ENCODE data around the gene FOXP1.

FOXP1 gene

DNA sequence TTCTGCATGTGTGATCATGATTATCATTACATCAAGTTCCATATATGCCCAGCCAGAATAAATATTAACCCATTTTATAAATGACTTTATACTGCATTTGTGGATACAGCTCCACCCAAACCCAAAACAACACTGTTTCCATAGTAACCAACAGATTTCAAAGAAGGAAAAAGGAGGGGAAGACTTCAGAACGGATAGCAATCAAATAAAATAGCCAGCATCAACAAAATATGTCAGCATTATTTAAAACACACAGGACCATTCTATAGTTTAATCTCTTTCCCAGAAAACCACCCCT is 114.4 kb downstream of the FOXP1 start:
- DNase-seq: no peak

DNA sequence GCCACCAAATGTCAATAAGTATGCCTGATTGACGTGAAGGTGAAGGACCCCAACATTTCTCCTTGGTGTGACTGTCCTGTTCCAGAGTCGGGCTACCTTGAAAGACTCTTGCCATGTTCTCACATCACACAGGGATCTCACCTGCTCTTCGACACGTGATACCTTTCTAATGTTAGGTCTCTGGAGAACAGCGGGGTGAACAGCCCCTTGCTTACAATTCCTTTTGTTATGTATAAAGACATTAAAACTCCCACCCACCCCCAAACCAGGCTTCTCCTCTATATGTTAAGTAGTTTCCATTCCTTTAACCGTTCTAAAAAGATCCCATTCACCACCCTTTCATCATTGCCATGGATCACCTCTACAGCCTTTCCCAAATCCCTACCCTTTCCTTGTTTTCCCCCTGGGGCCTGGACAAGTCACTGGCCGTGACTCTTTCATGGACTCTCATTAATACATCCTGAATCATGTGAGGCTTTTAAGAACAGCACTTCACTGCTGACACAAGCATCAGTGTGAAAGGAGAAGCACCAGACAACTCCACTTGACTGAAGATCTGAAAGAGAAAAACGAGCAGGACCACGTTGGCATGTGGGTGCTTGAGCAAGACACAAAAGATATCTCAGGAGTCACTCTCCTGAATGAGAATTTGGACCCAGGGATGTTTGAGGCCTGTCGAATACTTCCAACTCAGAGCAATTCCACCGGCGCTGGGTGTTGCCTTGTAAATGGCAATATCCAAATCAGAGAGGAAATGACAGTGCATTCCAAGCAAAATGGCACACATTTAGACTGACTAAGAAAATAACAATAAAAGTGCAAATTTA is 115.0 kb downstream of the FOXP1 start:
- no peak for DNase-seq

DNA sequence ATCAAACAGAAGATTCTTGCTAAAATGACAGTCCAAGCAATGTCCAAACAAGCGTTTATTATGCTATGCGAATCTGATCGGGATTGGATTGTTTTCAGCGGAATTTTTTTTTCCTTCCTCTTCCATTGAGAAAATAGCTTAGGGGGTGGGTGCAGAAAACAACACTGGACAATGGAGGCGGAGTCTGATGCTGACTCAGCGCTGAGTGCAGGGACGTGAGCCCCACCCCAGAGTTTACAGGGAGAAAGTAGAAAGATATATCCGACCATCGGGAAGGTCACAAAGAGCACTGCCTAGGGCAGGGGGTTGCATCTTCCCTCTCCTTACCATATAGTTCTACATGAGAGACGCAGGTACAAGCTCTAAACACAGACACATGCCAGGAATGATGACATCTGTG is 117.0 kb downstream of the FOXP1 start:
- DNase-seq: no peak

DNA sequence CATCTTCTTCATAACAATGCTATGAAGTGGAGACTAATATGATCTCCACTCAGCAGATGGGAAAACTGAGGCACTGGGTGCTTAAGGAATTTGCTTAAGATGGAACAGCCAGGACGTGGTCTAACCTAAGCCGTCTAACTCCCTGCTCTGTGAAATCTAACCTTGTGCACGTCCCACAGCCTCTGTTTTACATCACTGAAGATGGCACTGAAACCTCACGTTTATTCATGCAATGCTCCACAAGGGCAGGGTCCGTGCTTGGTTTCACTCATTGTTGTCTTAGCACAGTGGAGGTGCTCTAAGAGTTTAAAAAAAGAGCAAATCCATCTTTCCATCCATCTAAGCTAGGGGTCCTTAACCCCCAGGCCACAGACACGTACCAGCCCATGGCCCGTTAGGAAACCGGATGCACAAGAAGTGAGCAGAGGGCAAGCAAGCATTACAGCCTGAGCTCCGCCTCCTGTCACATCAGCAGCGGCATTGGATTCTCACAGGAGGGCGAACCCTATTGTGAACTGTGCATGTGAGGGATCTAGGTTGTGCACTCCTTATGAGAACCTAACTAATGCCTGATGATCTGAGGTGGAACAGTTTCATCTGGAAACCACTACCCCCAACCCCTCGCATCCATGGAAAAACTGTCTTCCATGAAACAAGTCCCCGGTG is 118.0 kb downstream of the FOXP1 start:
- no peak for DNase-seq

DNA sequence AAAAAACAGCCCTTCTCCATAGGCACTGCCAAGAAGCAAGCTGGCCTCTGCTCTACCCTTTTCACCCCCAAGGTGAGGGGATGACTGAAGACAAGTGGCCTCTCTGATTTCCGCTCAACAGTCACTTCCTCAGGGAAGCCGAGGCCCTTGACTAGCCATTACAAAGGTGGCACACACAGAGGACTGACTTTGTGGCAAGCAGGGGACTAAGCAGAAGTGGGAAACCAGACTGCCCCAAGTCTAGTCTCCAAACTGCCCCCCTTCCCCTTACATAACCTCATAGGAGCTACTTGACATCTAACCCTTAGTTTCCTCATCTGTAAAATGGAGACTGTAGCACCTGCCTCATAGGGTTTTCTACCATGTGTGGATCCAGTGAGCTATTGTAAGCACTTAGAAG is 118.9 kb downstream of the FOXP1 start:
- no peak for DNase-seq

DNA sequence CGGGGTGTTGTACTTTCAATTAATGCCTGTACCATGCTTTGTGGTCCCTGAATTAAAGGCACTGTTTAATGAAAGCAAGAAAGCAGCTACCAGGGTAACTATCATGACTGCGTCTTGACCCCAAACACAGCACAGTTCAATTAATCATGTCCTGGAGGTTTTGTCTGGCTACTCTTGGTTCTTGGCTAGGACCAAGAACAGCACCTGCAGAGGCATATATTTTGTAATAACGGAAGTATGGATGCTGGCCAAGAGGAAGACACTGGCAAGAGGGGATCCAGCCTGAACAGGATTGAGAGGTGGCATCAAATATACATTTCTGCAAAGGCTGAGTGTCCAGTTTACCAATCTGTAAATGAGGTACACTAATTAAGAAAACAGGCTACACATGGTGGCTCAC is 119.9 kb downstream of the FOXP1 start:
- DNase-seq: no peak

DNA sequence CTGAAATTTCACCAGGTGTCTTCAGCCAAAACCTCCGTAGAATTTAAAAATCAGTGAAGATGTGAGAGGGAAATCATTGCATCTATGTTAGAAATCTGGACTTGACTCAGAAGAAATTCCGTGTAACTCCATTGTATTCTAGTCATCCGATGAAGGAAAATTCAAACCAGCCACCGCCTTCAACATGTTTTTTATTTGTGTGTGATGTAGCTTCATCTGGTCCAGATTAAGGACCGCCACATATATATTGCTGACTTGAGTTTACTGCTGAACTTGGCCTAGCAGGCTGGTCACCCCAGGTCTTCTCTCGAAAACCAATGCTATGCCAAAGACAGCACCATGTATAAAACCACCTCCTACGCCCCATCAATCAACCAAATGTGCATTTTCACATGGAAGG is 120.9 kb downstream of the FOXP1 start:
- no peak for DNase-seq

DNA sequence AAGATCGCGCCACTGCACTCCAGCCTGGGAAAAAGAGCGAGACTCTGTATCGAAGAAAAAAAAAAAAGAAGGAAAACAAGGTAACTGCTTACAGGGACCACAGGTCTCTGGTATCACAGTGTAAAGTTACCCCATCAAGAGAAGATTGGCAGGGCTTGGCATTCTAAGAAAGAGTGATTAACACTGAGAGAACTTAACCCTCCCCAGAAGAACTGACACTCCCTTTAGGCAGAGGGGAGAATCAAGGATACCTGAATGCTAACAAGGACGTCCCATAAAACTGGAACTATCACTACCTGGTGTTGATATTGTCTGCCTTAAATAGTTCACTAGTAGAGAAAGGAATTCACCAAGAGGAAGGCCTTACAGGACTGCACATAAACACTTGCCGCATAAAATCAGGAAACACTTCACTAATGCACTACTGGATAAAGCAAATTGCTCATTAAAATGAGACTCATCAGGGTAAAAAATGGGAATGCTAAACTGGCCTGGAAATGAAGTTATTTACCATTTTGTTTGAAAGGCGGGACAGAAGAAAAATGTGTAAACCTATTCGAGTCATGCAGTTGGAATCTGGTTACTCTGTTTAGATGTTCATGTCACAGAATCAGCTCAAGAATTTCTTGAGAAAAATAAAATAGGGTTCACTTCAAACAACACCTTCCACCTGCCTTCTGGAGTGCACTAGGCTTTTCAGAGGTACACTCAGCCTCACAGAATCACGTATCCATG is 121.6 kb downstream of the FOXP1 start:
- no peak for DNase-seq

DNA sequence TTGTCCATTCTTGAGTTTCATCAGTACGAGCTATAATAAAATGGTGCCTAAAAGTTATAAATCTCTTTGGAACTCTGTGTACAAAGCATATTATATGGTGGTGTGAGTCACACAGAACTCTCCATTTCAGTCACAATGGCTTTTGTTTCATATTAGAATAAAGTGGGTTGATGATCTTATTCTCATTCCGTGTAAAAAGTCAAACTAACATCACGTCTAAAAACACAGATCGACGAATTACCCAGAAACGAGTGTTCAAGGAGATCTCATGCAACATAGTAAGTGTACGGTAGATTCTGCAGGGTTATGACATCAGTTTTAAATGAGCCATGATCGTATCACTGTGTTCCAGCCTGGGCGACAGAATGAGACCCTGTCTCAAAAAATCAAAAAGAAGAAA is 122.4 kb downstream of the FOXP1 start:
- DNase-seq: peak; percentile 68

DNA sequence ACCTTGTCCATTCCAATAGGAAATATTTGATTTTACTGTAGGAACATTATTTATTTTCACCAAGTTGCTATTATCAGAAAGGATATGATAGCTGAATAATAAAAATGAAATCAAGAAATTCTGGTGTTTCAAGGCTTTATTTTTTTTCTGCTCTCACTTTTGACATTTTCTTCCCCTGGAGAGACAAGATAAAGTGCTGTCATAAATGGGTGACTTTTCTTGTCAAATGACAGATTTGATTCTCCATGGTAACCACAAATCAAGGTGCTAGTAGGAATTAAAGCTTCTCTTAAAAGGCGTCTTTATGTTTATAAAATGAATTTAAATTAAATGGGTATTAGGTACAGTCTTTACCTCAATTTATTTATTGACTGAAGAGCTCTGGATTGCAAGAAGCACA is 124.6 kb downstream of the FOXP1 start:
- no peak for DNase-seq

DNA sequence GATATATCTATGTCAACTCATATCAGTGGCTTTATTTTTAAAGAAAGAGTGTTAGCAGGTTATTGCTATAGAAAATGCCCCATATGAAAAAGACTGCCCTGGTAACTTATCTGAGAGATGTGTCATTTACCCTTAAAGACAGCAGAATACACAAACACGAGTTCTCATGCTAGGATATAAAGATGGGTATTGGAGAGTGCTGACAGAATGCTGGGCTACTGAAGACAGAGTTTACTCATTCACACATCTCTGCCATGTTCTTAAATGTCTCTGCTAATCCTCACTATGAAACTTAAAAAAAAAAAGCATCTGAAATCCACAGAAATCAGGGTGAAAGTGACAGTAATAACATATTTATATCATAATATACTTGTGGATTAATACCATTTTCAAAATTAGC is 126.7 kb downstream of the FOXP1 start:
- DNase-seq: no peak

DNA sequence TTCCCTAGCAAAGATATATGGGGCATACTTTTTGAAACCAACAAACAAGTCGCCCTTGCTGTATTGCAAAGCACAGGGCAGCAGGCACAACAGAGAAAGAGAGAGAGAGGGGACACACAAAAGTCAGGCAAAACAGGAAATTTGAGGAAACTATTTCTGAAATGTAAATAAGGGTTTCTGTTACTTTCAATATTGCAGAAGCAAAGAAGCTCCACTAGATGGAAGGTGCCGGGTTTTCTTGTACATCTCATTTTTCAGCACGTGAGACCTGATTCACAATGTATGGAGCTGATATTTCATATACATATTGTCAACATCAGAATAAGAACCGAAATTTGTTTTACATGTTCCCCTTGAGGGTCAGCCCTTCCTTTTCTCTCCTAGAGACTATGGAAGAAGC is 127.4 kb downstream of the FOXP1 start:
- DNase-seq: no peak

DNA sequence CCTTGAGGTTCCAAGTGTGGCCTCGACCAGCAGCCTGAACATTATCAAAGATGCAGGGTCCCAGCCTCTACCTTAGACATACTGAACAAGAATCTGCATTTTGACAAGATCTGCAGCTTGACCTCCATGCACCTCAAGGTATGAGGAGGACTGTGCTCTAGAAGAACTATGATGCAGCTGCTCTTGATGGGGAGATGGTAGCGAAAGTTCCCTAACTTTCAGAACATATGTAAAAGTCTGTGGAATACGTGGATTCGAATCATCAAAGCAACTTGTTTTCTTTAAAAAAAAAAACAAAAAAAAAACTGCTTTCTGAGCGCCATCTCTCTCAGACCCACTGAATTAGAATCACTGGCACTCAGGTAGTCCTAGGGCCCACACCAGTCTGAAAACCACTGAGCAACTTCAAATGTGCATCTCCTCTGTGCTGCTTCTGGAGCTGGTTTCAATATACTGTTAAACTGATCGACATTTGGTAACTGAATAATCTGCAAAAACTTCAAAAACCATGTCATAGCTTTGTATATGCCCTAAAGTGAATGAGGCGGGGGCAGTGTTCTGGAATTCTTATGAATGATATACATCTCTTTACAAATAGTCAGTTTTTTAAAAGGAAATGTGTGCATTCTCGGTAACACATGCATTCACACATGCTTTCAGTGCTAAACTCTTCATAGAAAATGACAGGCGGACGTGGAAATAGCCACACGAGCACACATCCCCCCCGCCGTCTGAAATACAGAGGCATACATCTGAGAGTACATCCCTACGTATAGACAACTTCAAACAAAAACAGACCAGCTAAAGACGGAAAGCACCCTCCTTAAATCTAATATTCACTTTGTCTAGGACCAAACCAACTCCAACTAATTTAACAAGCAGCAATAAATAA is 128.8 kb downstream of the FOXP1 start:
- no peak for DNase-seq

DNA sequence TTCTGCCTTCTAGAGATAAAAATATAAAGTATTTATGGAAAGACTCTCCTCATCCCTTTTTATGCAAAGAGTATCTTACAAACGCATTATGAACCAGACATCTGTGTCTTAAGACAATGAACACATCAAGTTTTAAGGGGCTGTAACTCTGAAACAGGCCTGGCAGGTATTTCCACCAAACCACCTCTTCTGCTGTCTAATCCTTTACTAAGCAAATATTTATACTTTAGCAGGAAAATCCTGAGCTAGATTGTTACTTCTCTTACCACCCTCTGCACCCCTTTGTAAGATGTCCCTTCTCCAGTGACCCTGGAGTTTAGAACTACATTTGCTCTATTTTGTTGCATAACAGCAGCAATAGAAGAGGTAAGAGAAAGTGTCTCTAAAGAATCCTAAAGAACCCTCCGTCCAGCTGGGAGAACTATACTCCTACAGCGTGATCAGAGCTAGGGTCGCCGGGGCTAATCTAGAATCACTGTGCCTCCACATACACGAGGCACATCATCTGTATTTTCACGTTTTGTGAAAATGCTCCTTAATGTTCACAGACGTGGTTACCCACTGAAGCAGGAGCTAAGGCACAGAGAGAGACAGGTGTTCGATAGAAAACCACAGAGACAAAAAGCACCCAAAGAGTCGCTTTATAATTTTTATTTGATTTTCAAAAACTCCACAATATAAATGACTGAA is 129.6 kb downstream of the FOXP1 start:
- no peak for DNase-seq

DNA sequence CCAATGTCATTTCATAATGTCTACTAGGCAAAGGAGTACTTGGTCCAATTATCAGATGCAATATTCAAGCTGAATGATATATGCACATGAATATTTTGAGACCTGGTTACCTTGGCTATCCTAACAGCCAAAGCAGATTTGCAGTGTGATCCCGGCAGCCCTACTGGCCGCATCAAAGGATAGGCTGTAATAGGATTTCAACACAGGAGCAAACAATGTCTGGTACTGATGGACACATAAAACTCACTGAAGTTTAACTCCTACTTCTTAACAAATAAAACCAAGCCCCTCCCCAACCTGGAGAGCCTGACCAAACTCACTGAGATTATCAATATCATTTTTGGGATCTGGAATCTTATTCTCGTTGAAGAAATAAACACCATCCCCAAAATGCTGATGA is 130.2 kb downstream of the FOXP1 start:
- no peak for DNase-seq

DNA sequence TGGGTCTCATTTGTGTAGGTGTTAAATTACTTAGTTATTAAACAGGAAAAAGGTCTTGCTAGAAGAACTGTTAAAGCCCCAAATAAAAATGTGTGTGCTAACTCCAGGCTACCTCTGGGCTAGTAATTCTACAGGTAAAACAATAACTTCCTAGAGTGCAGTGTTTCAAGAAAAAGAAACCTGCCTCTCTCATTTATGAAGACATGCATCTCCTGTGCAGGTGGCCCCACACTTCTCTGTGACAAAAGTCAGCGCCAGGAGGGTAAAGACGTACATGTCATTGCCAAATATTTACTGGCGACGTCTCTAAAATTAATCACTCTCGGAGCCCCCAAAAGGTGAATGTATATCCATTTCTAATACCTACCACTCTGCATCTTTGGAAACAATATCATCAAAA is 131.7 kb downstream of the FOXP1 start:
- DNase-seq: no peak

DNA sequence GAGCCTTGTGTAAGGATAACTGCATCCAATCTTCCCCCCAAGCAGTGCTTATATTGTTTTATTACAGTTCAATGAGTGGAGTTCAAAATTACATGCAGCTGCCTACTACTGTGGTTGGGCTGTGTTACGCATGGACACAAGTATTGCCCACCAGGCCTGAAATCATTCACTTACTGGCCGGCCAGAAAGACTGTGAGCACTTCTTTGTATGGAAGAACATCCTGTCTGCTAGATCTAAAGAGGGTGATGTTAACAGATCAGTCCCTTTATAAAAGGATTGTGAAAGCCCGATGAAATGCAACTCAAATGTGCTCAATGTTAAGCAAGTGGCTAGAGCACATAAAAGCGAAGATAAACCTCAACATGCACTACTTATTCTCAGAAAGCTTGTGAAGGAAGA is 132.5 kb downstream of the FOXP1 start:
- DNase-seq: no peak

DNA sequence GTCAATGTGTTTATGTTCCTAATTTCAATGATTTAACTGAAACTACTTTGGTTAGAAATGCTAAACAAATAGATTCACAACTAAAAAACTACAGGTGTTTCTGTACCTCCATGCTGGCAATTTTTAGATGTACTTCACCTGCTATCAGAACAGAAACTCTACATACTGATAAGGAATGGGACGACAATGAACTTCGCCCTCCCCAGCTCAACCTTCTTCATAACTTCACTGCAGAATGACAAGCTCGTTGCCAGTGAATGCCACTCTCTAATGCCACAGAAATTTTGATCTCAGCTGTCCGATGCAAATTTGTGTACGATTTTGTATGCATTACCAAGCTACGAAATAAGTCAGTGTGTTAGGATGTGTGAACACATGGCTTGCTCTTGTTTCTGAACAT is 133.4 kb downstream of the FOXP1 start:
- no peak for DNase-seq

DNA sequence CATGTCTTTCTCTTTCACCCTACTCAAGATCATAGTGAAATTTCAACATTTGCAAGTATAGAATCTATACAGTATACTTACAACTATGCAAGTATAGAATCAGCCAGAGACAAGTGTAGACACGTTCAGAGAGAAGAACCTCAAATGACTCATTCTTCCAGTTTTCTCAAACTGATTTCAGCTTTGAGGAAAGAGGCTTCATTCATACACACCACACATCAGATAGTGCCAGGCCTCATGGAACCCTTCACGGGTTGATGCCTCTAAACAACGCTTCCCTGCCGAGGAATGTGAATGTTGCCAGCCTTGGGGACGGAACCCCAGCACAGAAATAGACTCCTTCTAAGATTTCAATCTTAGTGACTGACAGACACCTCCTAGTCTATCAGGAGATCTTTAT is 135.7 kb downstream of the FOXP1 start:
- peak; percentile 68 for DNase-seq

DNA sequence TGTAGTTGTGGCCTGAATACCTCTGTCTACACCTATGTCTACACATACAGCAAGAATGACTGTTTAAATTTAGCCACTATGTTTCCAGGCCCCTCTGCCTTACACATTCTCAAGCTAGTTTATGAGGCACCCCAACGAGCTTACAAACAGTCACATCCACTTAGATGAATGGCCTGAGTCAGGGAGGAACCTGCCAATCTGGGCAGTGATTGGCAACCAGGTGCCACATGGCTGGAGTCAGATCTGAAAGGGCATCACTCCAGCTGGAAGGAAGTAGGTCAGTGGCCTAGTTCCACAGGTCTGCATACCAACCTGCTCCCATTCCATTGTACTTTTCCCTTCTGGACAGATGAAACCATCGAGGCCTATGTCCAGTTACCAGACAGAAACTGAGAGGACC is 136.3 kb downstream of the FOXP1 start:
- no peak for DNase-seq

DNA sequence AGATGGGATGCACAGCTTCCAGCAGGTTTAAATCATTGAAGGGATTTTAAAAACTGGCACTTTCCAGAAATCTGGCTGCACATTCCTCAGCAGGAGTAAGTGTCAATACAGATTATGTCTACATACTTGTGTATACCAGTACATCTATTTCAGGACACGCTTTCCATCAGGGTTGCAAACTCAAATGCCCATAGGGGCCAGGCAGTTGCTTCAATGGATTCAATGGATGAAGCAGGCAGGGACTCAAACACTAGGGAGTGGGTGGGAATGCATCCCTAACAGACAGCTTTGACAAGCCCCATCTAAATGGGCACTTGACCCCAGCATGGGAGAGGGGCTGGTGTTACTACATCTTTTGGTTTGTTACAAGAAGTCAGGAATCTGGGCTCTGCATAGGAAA is 136.8 kb downstream of the FOXP1 start:
- DNase-seq: no peak

DNA sequence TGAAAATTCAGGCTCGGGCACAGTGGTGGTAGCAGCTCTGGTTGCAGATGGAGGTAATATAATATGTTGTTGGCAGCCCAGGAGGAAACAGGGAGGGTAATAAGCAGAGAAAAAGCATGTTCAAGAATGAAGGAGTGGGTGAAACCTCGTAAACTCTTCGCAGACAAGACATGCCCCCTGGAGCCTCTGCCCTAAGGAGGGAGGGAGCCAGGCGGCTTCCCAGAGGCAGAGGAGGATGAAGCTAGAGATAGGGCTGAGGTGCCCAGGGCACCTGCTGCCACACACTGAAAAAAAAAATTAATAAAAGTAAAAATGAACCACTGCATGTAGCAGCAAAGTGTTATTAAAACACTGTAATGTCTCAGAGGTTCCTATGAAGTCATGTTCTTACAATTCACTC is 137.3 kb downstream of the FOXP1 start:
- DNase-seq: no peak

DNA sequence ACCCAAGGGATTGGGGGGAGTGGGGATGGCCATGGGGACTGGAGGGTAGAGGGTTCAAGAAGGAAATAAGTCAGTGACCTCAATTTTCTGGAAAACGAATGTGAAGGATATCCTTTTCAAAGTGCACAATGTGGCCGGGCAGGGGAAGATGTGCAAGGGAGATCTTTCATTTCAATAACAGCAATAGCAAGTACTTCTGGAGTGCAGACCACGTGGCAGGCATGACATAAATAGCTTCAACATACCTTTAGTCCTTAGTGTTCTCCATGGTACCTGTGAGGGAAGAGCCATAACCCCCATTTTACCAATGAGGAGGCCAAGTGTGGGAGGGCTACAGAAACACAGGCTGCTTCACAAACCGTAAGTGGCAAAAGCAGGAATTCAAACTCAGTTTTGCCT is 138.7 kb downstream of the FOXP1 start:
- no peak for DNase-seq

Measured in activated CD4-positive, alpha-beta T cell treated with anti-CD3 and anti-CD28 coated beads, Interleukin-10, Interleukin-2, amounts not matched to agents 100 ng/mL and 50 ng/mL, durations not matched to agents 16 hours and 8 hours (primary cell).